ENCODE measurements around the gene TMA7B. TPM values are rescaled to one million over a fixed set of nuclear protein-coding genes. Genes with fewer than 3 reads are reported as not detected.
A peak's percentile ranks its signal among the peaks of the same experiment; 100 is the strongest.

TMA7B gene
- total and polyA plus RNA-seq, 10 of the 15 experiments (the other 5 are each of a cell fraction or from before 2014, with no cell fraction given): 0.33 to 2.9 (median 1.8) TPM

DNA sequence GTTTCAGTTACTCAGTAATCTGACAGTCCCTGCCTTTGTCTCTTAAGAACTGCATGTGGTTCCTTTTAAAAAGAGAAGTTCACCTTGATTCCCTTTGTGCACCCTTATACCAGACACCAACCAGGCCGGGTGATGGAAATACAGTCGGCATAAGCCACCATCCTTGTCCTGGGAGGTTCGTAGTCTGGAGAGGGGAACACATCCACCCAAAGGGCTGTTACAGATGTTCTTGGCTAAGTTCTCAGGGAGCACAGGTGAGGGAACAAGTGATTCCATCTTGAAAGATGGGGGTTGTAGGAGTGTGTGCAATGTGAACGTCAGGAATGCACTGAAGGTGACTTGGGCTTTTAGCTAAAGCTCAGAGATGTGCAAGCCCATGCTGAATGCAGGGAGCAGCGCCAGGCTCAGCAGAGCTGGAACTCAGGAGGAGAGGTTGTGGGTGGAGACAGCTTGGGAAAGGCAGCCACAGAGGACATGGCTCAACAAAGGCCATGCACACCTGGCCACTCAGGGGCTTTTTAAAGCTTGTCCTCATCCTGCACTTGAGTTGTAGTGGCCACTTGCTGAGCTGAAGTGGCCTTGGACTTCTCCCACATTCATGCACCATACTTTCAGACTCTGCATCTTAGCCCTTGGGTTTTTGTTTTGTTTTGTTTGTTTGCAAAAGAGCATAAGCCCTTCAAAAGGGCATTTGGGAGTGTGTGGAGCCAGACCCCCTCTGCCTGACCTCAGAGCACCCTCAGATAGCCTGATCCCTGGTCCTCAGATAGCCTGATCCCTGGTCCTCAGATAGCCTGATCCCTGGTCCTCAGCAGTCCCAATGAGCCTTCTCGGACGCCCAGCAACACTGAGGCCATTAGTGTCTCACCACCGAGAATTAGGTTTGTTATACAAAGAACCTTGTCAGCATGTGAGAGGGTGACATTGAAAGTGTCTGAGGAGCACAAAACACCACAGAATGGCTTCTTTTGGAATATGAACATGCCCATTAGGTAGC lies 12.7 kb upstream of the TMA7B start:
- H4K20me1 ChIP-seq (ENCODE audit: control insufficient read depth, insufficient read depth): peaks cover 10% of the 10 kb centered on the region; the same call in 1 of the 2 replicates
- DNase-seq (ENCODE audit: low read depth, low spot score): no peak
- H3K27me3 ChIP-seq (replicated peaks in 1 of 2; ENCODE audit: control insufficient read depth in 2 of 2, insufficient read depth in 2 of 2, low read length in 1 of 2): no peaks in the 10 kb centered on the region
- H3K4me2 ChIP-seq (ENCODE audit: control insufficient read depth, insufficient read depth): peak overlapping the region; percentile 80
- CTCF ChIA-PET: interaction anchor here (1.3 to 3.0 kb wide), 5 partner anchors 15 to 413 kb away, joined by 3 to 11 read pairs (median 5); no protein-coding TSS in a partner anchor
- no peak overlapping the region for H3K9ac ChIP-seq (ENCODE audit: control insufficient read depth, insufficient read depth, low read length)
- intact Hi-C loops (cut with micrococcal nuclease; ENCODE audit: unreplicated experiment) (no loop called here), in situ Hi-C loops (cut with MboI) (no loop called here)
- POLR2A ChIA-PET: interaction anchor here (1.0 to 2.3 kb wide), 3 partner anchors 35 to 41 kb away, joined by 5 to 9 read pairs (median 7); no protein-coding TSS in a partner anchor
- FAIRE-seq: no peak
- SMC1A ChIA-PET (ENCODE audit: uncharacterized antibody, unreplicated experiment): interaction anchor here (0.9 to 3.3 kb wide), 10 partner anchors 9 to 181 kb away, joined by 3 to 32 read pairs (median 4); no protein-coding TSS in a partner anchor
- H3K79me2 ChIP-seq (ENCODE audit: control insufficient read depth, insufficient read depth, low read length): peaks cover 34% of the 10 kb centered on the region
- H3K27ac ChIP-seq (ENCODE audit: control insufficient read depth, insufficient read depth): no peak overlapping the region
- no peak overlapping the region for H2AFZ ChIP-seq (ENCODE audit: control insufficient read depth, low read depth, low read length)
- BruUV-seq (replicated peaks): no TSS peak
- H3K9me3 ChIP-seq (replicated peaks; ENCODE audit: control insufficient read depth, insufficient read depth, low read length): no peaks in the 10 kb centered on the region; the same call in 2 of the 3 replicates
- H3K4me3 ChIP-seq: no peak overlapping the region
- RAD21 ChIA-PET (ENCODE audit: unreplicated experiment): interaction anchor here (1.1 to 2.8 kb wide), 6 partner anchors 10 to 75 kb away, joined by 3 to 14 read pairs (median 6); partner anchors contain the start of gene GRAP2
- ATAC-seq: peak; percentile 75
- 58% methylated on average over 8 of the region's 8 CpGs for WGBS (ENCODE audit: insufficient coverage, insufficient replicate concordance, low lambda C conversion rate, missing lambda C conversion rate)
- TF ChIP-seq ATF3 (IDR thresholded peaks at IDR 0.05; ENCODE audit: borderline replicate concordance, extremely low read depth, low read depth, low read length) (no peak), MEF2B (IDR thresholded peaks at IDR 0.05; ENCODE audit: partially characterized antibody, poor library complexity, severe bottlenecking) (peak; percentile 1), CHD4 (IDR thresholded peaks at IDR 0.05) (no peak), MTA3 (IDR thresholded peaks at IDR 0.05; ENCODE audit: borderline replicate concordance, low read length) (no peak), ZNF274 (IDR thresholded peaks at IDR 0.05; ENCODE audit: insufficient read depth, insufficient read length) (no peak), RFX5 (IDR thresholded peaks at IDR 0.05; ENCODE audit: low read depth, low read length) (no peak), ZNF24 (IDR thresholded peaks at IDR 0.05) (peak; percentile 28; the same call in 1 of the 2 replicates), RUNX3 (IDR thresholded peaks at IDR 0.05; ENCODE audit: low read length) (no peak)
- peaks cover 53% of the 10 kb centered on the region for H3K4me1 ChIP-seq (ENCODE audit: control insufficient read depth, insufficient read depth, low read length)
- H3K36me3 ChIP-seq (ENCODE audit: control insufficient read depth in 2 of 2, insufficient read depth in 2 of 2, low read length in 1 of 2): peaks cover 10 to 35% of the 10 kb centered on the region in 2 experiments

All from GM12878 (cell line).